ENCODE measurements around the gene PEX11G.
"Not testable (repeated sequence)": the region's sequence is repeated elsewhere in the genome, so short reads cannot be mapped to it uniquely, and the experiment has no call there.

PEX11G gene

GRCh38 chr19:7435586-7435985 is 53.2 kb downstream of the PEX11G start:
- Histone ChIP-seq H3K4me3 (ENCODE audit: low read length) (no peak overlapping the region), H3K79me2 (ENCODE audit: control insufficient read depth, low read length) (peaks cover 3% of the 10 kb centered on the region), H3K4me1 (ENCODE audit: control insufficient read depth, low read length) (no peaks in the 10 kb centered on the region), H3K9me3 (ENCODE audit: control insufficient read depth, insufficient read depth, low read length) (no peaks in the 10 kb centered on the region), H3K27me3 (ENCODE audit: control insufficient read depth, low read length) (no peaks in the 10 kb centered on the region), H3K36me3 (ENCODE audit: control insufficient read depth, low read length) (peaks cover 59% of the 10 kb centered on the region), H3K27ac (ENCODE audit: low read depth, low read length) (no peak overlapping the region), H4K20me1 (ENCODE audit: control insufficient read depth, insufficient read depth, low read depth, low read length) (no peaks in the 10 kb centered on the region), H3K9me2 (replicated peaks; ENCODE audit: control insufficient read depth, low read length) (no peaks in the 10 kb centered on the region), H3K4me2 (ENCODE audit: low read length) (no peak overlapping the region), H3F3A (ENCODE audit: control insufficient read depth, insufficient read depth) (no peaks in the 10 kb centered on the region; the same call in 1 of the 2 replicates)
- TF ChIP-seq CTCF (IDR thresholded peaks at IDR 0.05; ENCODE audit: low read depth, low read length, poor library complexity, severe bottlenecking) = no peak
- no peak for TF ChIP-seq EZH2phosphoT487 (IDR thresholded peaks at IDR 0.05; ENCODE audit: borderline replicate concordance, low read length)

GRCh38 chr19:7434391-7434790 is 54.4 kb downstream of the PEX11G start:
- Histone ChIP-seq H3K36me3 (ENCODE audit: control insufficient read depth, low read length) (peaks cover 57% of the 10 kb centered on the region), H3K27me3 (ENCODE audit: control insufficient read depth, low read length) (no peaks in the 10 kb centered on the region), H3K9me2 (replicated peaks; ENCODE audit: control insufficient read depth, low read length) (no peaks in the 10 kb centered on the region), H3K9me3 (ENCODE audit: control insufficient read depth, insufficient read depth, low read length) (no peaks in the 10 kb centered on the region), H3K4me3 (ENCODE audit: low read length) (no peak overlapping the region), H4K20me1 (ENCODE audit: control insufficient read depth, insufficient read depth, low read depth, low read length) (no peaks in the 10 kb centered on the region), H3K4me1 (ENCODE audit: control insufficient read depth, low read length) (no peaks in the 10 kb centered on the region), H3F3A (ENCODE audit: control insufficient read depth, insufficient read depth) (no peaks in the 10 kb centered on the region; the same call in 1 of the 2 replicates), H3K4me2 (ENCODE audit: low read length) (no peak overlapping the region), H3K27ac (ENCODE audit: low read depth, low read length) (no peak overlapping the region), H3K79me2 (ENCODE audit: control insufficient read depth, low read length) (peaks cover 3% of the 10 kb centered on the region)
- TF ChIP-seq CTCF (IDR thresholded peaks at IDR 0.05; ENCODE audit: low read depth, low read length, poor library complexity, severe bottlenecking) (no peak), EZH2phosphoT487 (IDR thresholded peaks at IDR 0.05; ENCODE audit: borderline replicate concordance, low read length) (no peak)

DNA sequence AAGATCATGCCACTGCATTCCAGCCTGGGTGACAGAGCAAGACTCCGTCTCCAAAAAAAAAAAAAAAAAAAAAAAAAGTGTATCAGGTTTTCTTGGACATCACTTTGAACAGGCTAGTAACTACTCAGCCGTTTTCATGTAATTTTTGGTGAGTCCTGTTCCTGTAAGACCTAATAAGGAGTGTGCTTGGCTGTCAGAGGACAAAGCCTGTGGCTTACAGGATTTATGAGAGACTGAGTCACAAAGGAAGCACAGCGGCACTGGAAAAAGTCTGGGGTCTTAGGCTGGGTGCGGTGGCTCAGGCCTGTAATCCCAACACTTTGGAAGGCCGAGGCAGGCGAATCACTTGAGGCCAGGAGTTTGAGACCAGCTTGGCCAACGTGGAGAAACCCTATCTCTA is 55.4 kb downstream of the PEX11G start:
- not testable (repeated sequence) for H3K4me2 ChIP-seq (ENCODE audit: low read length); H3K4me3 ChIP-seq (ENCODE audit: low read length); H3K27ac ChIP-seq (ENCODE audit: low read depth, low read length); H3K79me2 ChIP-seq (ENCODE audit: control insufficient read depth, low read length); H3K27me3 ChIP-seq (ENCODE audit: control insufficient read depth, low read length); H3K9me3 ChIP-seq (ENCODE audit: control insufficient read depth, insufficient read depth, low read length); H4K20me1 ChIP-seq (ENCODE audit: control insufficient read depth, insufficient read depth, low read depth, low read length); H3K9me2 ChIP-seq (replicated peaks; ENCODE audit: control insufficient read depth, low read length); H3K4me1 ChIP-seq (ENCODE audit: control insufficient read depth, low read length); H3F3A ChIP-seq (ENCODE audit: control insufficient read depth, insufficient read depth)
- peaks cover 58% of the 10 kb centered on the region for H3K36me3 ChIP-seq (ENCODE audit: control insufficient read depth, low read length)

- no peaks in the 10 kb centered on the region for H3K4me1 ChIP-seq (ENCODE audit: control insufficient read depth, low read length)
- H3F3A ChIP-seq (ENCODE audit: control insufficient read depth, insufficient read depth) = no peaks in the 10 kb centered on the region; the same call in 1 of the 2 replicates
- no peaks in the 10 kb centered on the region for H3K27me3 ChIP-seq (ENCODE audit: control insufficient read depth, low read length)
- no peak overlapping the region for H3K4me3 ChIP-seq (ENCODE audit: low read length)
- no peaks in the 10 kb centered on the region for H3K9me2 ChIP-seq (replicated peaks; ENCODE audit: control insufficient read depth, low read length)
- TF ChIP-seq CTCF (IDR thresholded peaks at IDR 0.05; ENCODE audit: low read depth, low read length, poor library complexity, severe bottlenecking) (no peak), EZH2phosphoT487 (IDR thresholded peaks at IDR 0.05; ENCODE audit: borderline replicate concordance, low read length) (no peak)
- H3K4me2 ChIP-seq (ENCODE audit: low read length) = no peak overlapping the region
- H4K20me1 ChIP-seq (ENCODE audit: control insufficient read depth, insufficient read depth, low read depth, low read length) = no peaks in the 10 kb centered on the region
- H3K36me3 ChIP-seq (ENCODE audit: control insufficient read depth, low read length) = peaks cover 60% of the 10 kb centered on the region
- no peaks in the 10 kb centered on the region for H3K9me3 ChIP-seq (ENCODE audit: control insufficient read depth, insufficient read depth, low read length)
- no peak overlapping the region for H3K27ac ChIP-seq (ENCODE audit: low read depth, low read length)
- H3K79me2 ChIP-seq (ENCODE audit: control insufficient read depth, low read length) = peaks cover 20% of the 10 kb centered on the region
Observed at GRCh38 chr19:7429638-7430282, 59.1 kb downstream of the PEX11G start.
